DMS 273 (cell line): ENCODE measurements around the gene MAP2K7.

Experiments
- DNase-seq: peaks from one replicate; lab custom pipeline; 2025; ENCODE audit not compliant: unreplicated experiment; lab: John Stamatoyannopoulos, UW

The MAP2K7 gene

DNA sequence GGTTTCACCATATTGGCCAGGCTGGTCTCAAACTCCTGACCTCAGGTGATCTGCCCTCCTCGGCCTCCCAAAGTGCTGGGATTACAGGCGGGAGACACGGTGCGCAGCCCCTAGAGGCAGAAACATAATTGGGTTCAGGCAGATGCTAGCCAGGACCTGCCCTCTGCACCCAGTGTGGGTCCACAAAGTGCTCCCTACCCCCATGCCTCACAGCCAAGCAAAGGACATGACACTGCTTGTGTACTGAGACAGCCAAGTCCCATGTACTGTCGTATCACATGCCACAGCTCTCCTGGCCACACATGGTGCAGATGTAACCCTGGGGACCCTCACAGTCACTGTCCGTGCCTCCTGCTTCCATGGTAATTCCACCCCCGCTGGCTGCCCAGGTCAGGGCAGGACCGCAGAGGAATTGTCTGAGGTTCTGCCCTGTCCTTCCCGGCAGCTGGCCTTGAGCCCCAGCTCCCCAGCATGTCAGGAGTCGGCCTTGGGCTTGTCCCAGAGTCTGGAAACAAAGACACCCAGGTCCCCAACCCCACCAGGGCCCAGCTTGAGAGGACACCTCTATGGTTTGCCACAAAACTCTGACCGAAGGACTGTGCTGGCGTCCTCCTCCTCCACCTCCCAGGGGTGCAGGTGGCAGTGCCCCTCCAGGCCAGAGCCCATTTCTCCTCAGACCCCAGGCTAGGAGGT is 37.1 kb upstream of the MAP2K7 start:
- no peak for DNase-seq

DNA sequence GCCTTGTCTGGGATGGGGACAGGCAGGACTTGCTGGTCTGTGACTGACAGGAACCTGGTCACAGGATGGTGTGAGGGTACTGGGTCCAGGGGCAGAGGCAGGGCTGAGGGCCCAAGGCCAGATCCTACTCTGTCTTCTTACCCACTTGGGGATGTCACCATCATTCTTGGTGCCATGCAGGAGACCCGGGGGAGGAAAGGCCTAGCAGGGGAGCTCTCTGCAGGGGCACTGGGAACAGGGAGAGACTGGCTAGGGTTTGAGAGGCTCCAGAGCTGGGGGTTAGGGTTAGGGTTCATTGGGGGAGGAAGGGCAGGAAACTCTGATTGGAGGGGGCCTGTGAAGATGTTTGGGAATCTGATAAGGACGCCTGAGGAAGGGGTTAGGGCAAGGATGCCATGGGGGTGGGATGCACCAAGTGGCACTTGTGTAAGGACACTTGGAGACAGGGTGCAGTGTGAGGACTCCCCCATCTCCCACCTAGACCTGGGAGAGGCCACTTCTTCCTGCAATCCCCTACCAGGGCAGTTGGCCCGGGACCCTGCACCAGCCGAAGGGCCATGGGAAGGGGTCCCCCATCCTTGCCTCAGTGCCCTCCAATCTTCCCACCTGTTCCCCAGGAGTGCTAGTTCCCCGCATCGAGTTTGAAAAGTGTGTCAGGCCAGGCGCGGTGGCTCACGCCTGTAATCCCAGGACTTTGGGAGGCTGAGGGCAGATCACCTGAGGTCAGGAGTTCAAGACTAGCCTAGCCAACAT is 36.4 kb upstream of the MAP2K7 start:
- DNase-seq = no peak

DNA sequence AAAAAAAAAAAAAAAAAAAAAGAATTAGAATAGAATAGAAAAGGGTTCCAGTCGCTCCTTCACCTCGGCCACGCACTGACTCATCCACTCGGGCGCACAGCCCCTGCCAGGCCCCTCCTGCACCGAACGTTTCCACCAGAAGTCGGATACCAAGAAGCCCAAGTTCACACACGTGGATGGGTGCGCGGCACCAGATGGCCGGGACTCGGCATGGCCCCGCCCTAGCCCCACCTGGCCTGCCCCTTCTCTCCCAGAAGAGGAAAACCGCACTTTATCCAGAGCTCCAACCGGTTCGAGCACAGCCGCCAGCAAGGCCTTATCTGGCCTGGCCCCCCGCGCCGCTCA is 35.4 kb upstream of the MAP2K7 start:
- DNase-seq = peak; percentile 72

DNA sequence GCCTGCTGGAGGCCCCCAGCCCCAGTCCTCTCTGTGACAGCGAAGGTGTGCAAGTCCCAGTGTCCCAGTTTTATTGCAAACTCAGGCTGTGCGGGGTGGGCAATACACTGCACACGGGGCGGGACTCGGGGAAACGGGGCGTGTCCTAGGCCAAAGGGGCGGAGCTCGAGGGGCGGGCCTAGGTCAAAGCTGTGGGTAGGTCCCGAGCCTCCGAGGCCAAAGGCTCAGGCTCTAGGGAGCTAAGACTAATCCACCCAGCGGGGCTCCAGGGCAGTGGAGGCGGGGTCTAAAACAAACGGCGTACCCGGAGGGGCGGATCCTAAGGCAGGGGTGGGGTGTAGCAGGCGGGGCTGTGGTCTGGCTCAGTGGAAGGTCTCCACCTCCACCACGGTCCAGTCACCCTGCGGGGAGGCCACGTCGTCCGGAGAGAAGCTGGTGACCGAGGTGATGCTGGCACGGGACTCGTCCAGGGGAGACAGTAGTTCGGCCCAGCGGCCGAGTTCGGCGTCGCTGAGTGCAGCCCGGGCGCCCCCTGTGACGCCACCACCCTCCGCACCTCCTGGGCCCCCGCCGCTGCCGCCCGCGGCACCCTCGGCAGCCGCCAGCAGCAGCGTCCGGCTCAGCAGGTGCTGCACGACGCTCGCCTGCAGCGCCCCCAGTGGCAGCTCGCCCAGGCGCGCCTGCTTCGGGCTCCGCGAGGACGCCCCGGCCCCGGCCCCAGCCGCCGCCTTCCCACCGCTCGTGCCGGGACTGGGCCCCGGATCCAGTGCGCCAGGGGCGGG is 34.8 kb upstream of the MAP2K7 start:
- peak; percentile 65 for DNase-seq

DNA sequence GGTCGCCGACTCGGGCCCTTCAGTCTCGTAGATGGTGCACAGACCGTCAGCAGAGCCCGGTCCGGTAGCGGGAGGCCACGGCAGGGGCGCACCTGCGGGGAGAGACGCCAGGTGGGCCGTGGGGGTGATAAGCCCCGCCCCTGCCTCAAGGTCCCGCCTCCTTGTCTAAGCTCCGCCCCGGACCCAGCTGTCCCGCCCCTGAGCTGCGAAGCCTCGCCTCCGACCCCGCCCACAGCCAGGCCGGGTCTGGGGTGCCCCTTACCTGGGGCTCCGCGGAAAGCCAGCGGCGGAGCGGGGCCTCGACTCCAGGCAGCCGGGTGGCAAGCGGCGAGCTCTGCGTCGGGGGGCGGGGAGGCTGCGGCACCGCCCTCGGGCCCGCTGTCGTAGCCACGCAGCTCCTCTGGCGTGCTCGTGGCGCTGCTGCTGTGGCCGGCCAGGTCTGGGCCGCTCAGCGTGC is 34.2 kb upstream of the MAP2K7 start:
- DNase-seq = no peak

DNA sequence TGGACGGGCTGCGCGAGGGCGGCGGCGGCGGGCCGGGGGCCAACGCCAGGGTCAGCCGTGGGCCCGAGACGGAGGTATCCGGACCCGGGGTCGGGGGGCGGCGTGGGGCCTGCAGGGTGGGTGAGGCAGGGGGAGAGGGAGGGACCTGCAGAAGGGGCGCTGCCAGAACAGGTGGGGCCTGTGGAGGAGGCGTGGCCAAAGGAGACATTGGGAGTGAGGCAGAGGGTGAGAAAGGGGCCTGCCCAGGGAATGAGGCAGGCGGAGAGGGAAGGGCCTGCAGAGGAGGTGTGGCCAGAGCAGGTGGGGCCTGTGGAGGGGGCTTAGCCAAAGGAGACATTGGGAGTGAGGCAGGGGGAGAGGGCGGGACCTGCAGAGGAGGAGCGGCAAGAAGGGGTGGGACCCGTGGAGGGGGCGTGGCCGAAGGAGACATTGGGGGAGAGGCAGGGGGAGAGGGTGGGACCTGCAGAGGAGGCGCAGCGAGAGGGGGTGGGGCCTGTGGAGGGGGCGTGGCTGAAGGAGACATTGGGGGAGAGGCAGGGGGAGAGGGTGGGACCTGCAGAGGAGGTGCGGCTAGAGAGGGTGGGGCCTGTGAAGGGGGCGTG is 33.7 kb upstream of the MAP2K7 start:
- peak; percentile 54 for DNase-seq

DNA sequence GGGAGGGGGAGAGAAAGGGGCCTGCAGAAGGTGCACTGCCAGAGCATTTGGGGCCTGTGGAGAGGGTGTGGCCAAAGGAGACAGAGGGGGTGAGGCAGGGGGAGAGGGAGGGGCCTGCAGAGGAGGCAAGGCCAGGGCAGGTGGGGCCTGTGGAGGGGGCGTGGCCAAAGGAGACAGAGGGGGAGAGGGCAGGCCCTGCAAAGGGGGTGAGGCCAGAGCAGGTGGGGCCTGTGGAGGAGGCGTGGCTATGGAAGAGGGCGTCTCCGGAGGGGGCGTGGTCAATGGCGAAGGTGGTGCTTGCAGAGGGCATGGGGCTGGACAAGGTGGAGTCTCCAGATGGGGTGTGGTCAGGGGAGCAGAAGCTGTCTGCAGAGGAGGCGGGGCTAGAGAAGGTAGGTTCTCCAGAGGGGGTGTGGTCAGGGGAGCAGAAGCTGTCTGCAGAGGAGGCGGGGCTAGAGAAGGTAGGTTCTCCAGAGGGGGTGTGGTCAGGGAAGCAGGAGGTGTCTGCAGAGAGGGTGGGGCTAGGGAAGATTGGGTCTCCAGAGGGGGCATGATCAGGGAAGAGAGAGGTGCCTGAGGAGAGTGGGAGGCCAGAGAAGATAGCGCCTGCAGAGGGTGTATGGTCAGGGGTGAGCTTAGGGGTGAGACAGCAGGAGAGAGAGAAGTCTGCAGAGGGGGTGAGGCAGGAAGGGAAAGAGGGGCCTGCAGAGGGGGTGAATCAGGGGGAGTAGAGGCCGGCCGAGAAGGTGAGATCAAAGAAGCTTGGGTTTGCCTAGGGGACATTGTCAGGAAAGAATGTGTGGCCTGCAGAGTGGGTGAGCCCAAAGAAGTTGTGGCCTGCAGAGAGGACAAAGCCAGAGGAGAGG is 32.9 kb upstream of the MAP2K7 start:
- peak; percentile 79 for DNase-seq

DNA sequence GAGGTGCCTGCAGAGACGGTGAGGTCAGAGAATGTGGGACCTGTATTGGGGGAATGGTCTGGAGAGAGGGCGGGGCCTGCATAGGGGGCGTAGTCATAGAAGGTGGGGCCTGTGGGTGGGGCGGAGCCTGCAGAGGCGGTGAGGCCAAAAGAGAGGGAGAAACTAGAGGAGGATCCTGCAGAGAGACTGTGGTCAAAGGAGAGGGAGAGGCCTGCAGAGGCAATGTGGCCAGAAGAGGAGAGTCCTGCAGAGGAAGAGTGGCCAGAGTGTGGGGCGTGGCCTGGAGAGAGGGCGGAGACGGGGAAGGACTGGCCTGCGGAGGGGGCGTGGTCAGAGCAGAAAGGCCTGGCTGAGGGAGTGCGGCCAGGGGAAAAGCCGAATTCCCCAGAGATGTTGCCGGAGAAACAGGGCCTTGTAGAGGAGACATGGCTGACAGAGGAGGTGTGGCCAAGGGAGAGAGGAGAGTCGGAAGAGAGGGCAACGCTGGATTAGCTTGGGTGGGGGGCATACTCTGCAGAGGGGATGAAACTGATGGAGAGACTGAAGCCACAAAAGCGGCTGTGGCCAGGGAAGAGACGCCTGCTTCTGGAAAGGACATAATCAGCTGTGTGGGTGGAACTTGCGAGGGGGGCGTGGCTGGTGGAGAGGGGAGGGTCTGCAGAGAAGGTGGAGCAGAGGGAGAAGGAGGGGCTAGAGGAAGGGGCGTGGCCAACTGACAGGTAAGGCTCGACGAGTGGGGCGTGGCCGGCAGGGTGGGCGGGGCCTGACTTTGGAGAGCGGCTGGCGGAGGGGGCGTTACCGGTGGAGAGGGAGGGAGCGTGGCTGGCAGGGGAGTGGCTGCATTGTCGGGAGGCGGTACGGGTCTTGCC is 32.0 kb upstream of the MAP2K7 start:
- DNase-seq = peak; percentile 92

DNA sequence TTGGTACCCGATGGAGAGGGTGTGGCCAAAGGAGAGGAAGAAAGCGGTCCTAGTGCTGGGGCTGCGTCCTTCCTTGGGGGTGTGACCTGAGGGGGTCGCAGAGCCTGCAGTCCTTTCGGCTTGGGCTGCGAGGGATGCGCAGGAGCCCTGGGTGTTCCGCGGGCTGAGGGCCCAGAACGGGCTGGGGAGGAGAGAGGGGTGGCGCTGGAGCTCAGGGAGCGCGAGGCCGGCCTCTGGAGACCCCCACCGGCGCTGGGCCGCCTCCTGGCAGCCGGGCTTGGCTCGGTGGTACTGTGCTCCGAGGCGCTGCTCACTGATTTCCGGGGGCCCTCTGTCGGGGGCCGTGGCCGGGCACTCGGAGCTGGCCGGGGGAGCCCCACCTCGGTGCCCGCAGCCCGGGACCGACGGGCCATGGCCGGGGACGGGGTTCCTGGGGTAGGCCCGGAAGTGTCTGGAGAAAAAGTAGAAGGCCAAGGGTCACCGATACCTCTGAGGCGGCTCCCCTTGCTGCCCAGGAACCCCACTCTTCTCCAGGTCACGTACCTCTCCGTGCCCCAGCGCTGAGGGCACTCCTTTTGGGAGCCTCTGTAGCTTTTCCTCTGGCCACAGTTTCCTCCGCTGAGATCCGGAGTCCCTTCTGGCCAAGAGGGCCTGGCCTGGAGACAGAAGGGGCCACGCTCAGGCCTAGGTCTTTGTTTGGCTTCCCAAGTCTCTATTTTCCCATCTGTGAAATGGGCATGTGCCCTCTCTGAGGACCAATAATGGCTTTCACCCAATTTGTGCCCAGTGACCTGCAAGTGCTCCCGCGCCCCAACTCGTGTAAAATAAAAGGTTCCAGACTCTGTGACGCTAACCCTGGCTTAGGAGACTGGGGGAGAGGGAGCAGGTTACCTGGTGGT is 31.1 kb upstream of the MAP2K7 start:
- DNase-seq = no peak

DNA sequence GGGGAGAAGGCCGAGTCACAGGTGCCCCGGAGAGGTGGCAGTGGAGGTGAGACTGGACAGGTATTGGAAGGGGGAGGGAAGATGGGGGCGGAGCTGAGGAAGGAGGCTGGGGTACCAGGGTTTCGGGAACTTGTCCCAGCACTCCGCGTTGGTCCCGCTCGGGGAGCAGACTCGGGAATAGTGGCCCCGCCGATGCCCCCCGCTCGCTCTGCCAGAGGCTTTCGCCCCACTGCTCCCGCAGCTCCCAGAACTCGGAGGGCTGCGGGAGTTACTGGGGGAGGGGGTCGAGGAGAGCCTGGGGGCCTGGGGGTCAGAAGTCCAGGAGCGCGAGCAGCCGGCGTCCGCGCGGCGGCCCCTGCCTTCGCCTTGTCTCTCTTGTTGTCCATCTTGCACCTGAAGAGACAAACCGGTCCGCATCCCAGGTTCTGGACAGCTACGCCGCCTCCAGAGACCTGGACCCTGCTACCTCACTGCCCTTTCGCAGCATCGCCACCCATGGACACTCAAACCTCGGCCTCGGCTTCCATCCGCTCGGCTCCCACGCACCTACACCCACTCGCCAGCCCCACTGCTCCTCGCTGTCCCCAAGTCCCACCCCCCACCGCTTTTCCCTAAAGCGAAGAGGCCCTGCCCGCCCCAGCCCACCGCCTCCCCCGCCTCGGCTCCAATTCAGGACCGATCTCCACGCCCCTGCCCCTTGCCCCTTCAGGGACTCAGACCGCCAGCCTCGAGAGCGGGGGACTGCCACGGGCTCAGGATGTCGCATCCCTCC is 30.2 kb upstream of the MAP2K7 start:
- DNase-seq = no peak

DNA sequence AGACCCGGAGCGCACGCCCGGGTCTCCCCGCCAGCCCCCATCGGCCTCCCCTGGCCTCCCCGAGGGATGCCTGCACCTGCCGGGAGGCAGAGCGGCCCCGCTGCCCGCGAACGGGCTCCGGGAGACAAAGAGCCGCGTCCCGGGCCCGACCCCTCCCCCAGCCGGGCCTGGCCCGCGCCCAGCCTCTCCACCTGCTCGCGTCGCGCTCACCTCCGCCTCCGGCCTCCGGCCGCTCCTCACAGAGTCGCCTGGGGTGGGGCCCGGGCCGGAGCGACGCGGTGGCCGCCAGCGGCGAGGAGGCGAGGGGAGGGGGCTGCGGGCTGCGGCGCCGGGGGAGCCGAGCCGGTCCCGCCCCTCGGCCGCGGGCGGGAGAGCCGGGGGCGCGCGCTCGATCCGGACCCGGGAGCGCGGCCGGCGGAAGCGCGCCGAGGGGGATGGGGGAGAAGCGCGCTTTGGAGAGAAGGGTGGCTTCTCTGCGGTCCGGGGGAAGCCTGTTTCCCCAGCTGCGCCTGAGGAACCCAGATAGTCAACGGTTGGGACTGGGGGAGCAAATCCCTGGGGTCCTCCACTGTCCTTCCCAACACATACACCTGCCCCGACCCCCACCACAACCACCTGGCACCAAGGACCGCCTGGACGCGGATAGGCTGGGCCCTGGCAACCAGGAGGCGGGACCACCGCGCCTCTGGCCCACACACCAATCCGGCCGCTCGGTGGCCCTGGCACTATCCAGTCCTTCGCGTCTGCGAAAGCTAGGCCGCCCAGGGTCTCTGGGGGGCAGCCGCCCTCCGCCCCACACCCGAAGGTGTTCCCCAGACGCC is 29.4 kb upstream of the MAP2K7 start, which contains the start of gene PRR36:
Gene PRR36, minus strand, starts transcription at position 315 of the 821 bp plus-strand sequence. CDS start 701 bp downstream, outside the sequence.
- DNase-seq = peak; percentile 80

DNA sequence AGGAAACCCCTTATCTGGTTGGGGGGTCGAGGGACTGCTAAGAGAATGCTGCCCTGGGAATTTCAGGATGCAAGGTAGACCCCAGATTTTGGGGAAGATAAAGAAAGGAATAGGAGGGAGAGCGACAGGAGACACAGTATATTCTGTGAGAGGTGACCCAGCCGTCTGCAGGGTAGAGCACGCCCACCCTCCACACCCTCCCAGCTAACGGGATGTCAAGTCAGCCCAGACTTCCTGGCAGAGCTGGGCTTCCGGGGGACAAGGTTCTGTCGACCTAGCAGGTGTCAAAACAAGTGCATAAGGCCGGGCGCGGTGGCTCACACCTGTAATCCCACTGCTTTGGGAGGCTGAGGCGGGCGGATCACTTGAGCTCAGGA is 28.8 kb upstream of the MAP2K7 start:
- no peak for DNase-seq

DNA sequence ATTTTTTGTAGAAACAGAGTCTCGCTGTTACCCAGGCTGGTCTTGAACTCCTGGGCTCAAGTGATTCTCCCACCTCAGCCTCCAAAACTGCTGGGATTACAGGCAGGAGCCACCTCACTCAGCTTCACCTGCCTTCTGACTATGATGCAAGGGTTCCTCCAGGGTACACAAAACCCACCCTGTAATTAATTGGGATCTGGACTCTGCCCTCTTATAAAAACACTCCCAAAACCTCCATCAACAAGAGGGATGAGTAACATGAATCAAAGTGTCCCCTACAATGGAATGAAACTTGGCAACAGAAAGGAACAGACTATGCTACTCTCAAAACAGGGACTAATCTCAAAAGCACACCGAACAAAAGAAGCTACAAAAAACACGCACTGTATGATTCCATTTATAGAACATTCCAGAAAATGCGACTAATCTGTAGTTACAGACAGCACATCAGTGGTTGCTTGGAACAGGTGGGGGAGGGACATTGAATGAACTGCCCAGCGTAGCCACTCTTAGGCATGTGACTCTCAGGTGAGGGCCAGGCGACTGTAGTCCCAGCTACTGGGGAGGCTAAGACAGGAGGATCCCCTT is 26.3 kb upstream of the MAP2K7 start:
- DNase-seq = no peak

DNA sequence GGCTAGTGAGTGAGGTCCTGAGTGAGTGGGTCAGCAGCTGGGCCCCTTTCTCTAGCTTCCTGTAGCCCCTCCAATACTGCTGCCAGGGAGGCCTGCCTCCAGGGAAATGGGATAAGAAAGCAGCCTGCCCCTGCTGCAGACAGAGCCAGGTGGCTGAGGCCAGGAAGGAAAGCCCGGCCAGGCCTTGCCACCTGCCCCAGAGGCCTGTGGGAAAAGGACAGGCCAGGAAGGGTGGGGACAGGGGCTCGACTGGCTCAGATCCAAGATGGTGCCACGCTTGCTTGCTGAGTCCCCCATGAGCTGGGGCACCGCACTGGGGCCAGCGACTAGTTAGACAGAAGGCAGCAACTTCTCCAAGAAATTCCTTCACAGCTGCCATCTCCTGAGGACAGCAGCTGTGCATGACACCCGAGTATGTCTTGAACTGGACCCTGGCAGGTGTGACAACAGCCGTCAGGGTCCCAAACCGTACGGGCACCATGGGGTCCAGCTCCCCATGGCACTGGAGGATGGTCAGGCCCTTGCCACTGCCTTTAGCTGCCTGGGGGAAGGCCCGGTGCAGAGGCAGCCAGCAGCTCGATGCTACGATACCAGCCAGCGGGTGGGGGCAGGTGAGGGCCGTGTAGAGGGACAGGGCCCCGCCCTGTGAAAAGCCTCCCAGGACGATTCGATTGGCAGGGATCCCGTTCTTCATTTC is 24.4 kb upstream of the MAP2K7 start:
- DNase-seq = peak; percentile 80

DNA sequence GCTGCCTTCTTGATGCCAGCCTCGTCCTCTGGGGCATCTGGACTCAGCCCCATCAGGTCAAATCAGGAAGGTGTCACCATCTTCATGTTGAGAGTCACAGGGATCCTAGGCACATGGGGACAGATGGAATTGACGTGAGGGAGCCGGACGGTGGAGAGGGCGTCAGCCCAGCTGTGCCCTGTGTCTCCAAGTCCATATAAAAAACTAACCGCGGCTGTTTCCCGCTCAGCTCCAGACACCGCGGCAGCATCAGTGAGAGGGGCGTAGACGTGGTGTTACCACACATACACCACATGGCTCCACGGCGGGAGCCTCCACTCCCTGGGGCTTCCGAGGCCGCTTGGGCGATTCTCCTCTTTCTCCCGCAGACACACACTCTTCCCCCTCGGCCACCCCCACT is 23.8 kb upstream of the MAP2K7 start:
- peak; percentile 93 for DNase-seq

DNA sequence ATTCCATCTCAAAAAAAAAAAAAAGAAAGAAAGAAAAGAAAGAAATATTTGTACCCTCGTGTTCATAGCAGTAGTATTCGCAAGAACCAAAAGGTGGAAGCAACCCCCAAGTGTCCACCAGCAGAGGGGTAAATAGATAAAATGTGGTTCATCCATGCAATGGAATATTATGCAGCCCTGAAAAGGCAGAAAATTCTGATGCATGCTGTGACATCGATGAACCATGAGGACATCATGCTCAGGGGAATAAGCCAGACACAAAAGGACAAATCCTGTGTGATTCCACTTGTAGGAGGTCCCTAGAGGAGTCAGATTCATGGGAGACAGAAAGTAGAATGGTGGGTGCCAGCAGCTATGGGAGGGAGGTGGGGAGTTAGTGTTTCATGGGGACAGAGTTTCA is 21.8 kb upstream of the MAP2K7 start:
- DNase-seq = no peak
